ENCODE results near the gene TBPL2.

GRCh38 chr14:55441286-55441685, 870 bp upstream of the TBPL2 start:
- no peak for TF ChIP-seq EZH2 (IDR thresholded peaks at IDR 0.05; ENCODE audit: insufficient read depth, poor library complexity, severe bottlenecking)
- TF ChIP-seq EZH2phosphoT487 (IDR thresholded peaks at IDR 0.05; ENCODE audit: insufficient read depth, low read depth), result no peak

All from GM23248 (cell line).